ENCODE measurements around the gene HUS1.
A peak's percentile ranks its signal among the peaks of the same experiment; 100 is the strongest.

HUS1 gene

DNA sequence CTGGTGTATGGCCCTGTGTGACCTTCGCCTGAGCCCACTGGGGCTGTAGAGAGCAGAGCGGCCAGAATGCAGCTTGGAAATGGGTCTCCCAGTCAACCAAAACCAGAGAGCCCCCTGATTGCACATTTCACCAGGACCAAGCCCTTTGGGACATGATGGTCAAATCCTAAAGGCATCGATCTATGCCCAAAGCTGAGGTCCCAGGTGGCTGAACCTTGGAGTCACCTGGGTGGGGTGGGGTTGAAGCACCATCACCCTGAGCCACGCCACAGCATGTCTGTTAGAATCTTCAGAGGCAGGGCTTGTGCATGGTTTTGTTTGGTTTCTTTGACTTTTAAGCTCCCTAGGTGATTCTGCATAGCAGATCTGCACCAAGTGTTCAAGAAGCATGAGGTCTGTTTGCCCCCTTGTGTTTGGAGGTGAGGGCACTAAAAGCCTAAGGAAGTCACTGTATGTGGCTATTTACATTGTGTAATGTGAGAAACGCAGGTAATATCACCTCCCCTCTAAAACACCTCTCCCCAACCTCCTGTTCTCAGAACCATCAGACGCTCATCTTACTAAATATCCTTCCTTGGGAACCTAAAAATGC lies 40.7 kb downstream of the HUS1 start:
- Histone ChIP-seq H3K27me3 (replicated peaks; ENCODE audit: insufficient read depth, low read length) (no peaks in the 10 kb centered on the region), H3K9me3 (replicated peaks; ENCODE audit: insufficient read depth, low read length) (no peaks in the 10 kb centered on the region), H3K36me3 (replicated peaks; ENCODE audit: insufficient read depth, low read length) (no peaks in the 10 kb centered on the region), H3K9ac (ENCODE audit: low read length) (no peak overlapping the region), H3K4me1 (ENCODE audit: low read length) (peaks cover 24% of the 10 kb centered on the region), H3K4me2 (ENCODE audit: low read depth, low read length) (peak overlapping the region; percentile 12; the same call in 1 of the 2 replicates), H3K4me3 (ENCODE audit: low read length) (no peak overlapping the region), H3K9me2 (replicated peaks; ENCODE audit: insufficient read depth, low read length) (no peaks in the 10 kb centered on the region), H4K20me1 (ENCODE audit: insufficient read depth, low read length) (no peaks in the 10 kb centered on the region), H3K79me2 (ENCODE audit: low read length) (no peaks in the 10 kb centered on the region), H3F3A (ENCODE audit: insufficient read depth, low read length) (peaks cover 10% of the 10 kb centered on the region), H2AFZ (ENCODE audit: low read length) (no peak overlapping the region), H3K27ac (ENCODE audit: low read length) (peak overlapping the region; percentile 40; the same call in 1 of the 2 replicates)
- DNase-seq, result no peak
- TF ChIP-seq EZH2 (optimal IDR thresholded peaks at IDR 0.05; ENCODE audit: low read depth, low read length), result no peak
- no peak for TF ChIP-seq EZH2phosphoT487 (IDR thresholded peaks at IDR 0.05; ENCODE audit: low read length)
- TF ChIP-seq, protein P1, sequence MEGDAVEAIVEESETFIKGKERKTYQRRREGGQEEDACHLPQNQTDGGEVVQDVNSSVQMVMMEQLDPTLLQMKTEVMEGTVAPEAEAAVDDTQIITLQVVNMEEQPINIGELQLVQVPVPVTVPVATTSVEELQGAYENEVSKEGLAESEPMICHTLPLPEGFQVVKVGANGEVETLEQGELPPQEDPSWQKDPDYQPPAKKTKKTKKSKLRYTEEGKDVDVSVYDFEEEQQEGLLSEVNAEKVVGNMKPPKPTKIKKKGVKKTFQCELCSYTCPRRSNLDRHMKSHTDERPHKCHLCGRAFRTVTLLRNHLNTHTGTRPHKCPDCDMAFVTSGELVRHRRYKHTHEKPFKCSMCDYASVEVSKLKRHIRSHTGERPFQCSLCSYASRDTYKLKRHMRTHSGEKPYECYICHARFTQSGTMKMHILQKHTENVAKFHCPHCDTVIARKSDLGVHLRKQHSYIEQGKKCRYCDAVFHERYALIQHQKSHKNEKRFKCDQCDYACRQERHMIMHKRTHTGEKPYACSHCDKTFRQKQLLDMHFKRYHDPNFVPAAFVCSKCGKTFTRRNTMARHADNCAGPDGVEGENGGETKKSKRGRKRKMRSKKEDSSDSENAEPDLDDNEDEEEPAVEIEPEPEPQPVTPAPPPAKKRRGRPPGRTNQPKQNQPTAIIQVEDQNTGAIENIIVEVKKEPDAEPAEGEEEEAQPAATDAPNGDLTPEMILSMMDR (IDR thresholded peaks at IDR 0.05; ENCODE audit: low read length), result no peak

DNA sequence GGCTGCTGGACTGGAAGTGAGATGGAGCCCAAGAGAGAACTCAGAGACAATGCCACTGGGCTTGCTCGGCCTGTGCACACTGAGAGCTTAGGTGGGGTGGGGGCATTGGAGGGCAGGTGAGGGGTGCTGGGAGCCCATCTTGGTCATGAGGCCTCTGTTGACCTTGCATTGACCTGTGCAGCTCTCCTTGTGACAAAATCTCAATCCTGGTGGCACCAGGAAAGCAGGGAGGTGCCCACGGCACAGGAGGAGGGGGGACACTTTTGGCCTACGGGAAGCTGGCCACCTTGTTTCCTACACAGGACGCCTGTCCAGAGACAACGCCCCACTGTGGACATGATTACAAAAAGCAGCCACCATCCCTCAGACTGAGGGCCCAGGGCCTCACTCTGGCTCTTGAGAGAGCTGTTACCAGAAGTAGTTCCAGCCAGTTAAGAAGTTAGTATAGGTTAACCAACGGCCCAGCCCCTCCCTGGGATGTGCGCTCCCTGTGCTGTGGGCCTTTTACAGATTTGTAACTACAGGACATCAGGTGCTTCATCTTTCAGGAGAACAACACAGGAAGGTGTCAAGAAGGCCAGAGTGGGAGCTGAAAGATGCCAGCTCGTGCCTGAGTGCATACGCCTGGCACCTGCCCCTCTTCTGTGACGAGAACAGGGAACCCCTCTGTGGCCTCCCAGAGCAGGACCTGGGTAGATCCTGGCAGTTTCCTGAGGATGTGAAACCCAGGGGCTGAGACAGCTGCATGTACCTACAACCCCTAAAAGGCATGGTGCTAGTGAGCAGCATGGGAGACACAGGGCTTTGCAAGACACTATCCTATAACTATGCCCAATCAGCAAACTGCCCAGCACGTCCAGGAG lies 41.5 kb downstream of the HUS1 start:
- no peak overlapping the region for H3K9ac ChIP-seq (ENCODE audit: low read length)
- no peaks in the 10 kb centered on the region for H3K9me3 ChIP-seq (replicated peaks; ENCODE audit: insufficient read depth, low read length)
- peak; percentile 40 for DNase-seq
- no peaks in the 10 kb centered on the region for H3K36me3 ChIP-seq (replicated peaks; ENCODE audit: insufficient read depth, low read length)
- H3K27me3 ChIP-seq (replicated peaks; ENCODE audit: insufficient read depth, low read length), result no peaks in the 10 kb centered on the region
- TF ChIP-seq EZH2 (optimal IDR thresholded peaks at IDR 0.05; ENCODE audit: low read depth, low read length), result no peak
- no peaks in the 10 kb centered on the region for H4K20me1 ChIP-seq (ENCODE audit: insufficient read depth, low read length)
- 0 out of 2 replicates have a peak overlapping the region, but pooled peaks have one; percentile 14 for H2AFZ ChIP-seq (ENCODE audit: low read length)
- peaks cover 24% of the 10 kb centered on the region for H3K4me1 ChIP-seq (ENCODE audit: low read length)
- H3K9me2 ChIP-seq (replicated peaks; ENCODE audit: insufficient read depth, low read length), result no peaks in the 10 kb centered on the region
- H3K79me2 ChIP-seq (ENCODE audit: low read length), result no peaks in the 10 kb centered on the region
- peaks cover 10% of the 10 kb centered on the region for H3F3A ChIP-seq (ENCODE audit: insufficient read depth, low read length)
- H3K4me2 ChIP-seq (ENCODE audit: low read depth, low read length), result peak overlapping the region; percentile 12; the same call in 1 of the 2 replicates
- H3K4me3 ChIP-seq (ENCODE audit: low read length), result no peak overlapping the region
- peak overlapping the region; percentile 40 for H3K27ac ChIP-seq (ENCODE audit: low read length)

DNA sequence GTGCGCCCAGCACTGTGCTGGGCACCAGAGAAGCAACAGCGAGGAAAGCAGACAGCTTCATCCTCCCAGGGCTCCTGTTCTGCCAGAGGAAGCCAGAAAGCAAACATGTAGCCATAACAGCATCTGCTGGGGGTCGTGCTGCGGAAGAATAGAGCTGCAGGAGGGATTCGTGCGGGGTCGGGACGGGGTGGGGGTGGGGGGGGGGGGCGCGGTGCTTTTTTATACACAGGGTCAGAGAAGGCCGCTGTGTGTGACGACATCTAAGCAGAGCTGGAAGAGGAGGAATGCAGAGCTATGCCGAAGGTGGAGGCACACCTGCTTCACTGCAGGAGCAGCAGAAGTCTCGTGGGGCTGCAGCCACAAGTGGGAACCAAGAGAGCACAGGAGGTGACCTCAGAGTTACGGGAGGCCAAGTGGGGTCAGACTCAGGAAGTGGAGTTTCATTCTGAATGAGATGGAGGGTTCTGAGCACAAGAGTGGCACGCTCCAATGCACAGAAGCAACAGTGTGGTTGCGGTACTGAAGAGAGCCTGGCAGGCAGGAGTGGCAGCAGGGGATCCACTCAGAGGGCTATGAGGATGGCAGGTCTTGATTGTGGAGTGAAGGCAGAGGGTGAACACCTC lies 42.2 kb downstream of the HUS1 start:
- DNase-seq, result peak; percentile 68
- TF ChIP-seq, protein P1 (IDR thresholded peaks at IDR 0.05; ENCODE audit: low read length), result no peak
- TF ChIP-seq EZH2phosphoT487 (IDR thresholded peaks at IDR 0.05; ENCODE audit: low read length), result no peak
- no peak for TF ChIP-seq EZH2 (optimal IDR thresholded peaks at IDR 0.05; ENCODE audit: low read depth, low read length)
- Histone ChIP-seq H3K9me3 (replicated peaks; ENCODE audit: insufficient read depth, low read length) (no peaks in the 10 kb centered on the region), H3K4me3 (ENCODE audit: low read length) (no peak overlapping the region), H3K27me3 (replicated peaks; ENCODE audit: insufficient read depth, low read length) (no peaks in the 10 kb centered on the region), H3K79me2 (ENCODE audit: low read length) (no peaks in the 10 kb centered on the region), H3K9me2 (replicated peaks; ENCODE audit: insufficient read depth, low read length) (no peaks in the 10 kb centered on the region), H3K4me2 (ENCODE audit: low read depth, low read length) (peak overlapping the region; percentile 43; the same call in 1 of the 2 replicates), H3K36me3 (replicated peaks; ENCODE audit: insufficient read depth, low read length) (no peaks in the 10 kb centered on the region), H3K4me1 (ENCODE audit: low read length) (peaks cover 24% of the 10 kb centered on the region), H3K27ac (ENCODE audit: low read length) (peak overlapping the region; percentile 40), H3K9ac (ENCODE audit: low read length) (no peak overlapping the region), H4K20me1 (ENCODE audit: insufficient read depth, low read length) (no peaks in the 10 kb centered on the region), H2AFZ (ENCODE audit: low read length) (no peak overlapping the region), H3F3A (ENCODE audit: insufficient read depth, low read length) (peaks cover 10% of the 10 kb centered on the region)
